Subcutaneous abdominal adipose tissue (tissue), 5 donors: Measurements from ENCODE around the gene IRX4.

Source experiments
- H3K27ac ChIP-seq: one replicate; pipeline ENCODE4 v1.7.0; 2013; ENCODE audit warnings: low read depth, mild to moderate bottlenecking, inconsistent platforms, low read length, moderate library complexity
- H3K27me3 ChIP-seq, 5 donors: one replicate each; pipeline ENCODE4 v1.7.0; 2013; ENCODE audit warnings: low read length in 5 of 5, inconsistent platforms in 1 of 5; ENCODE audit not compliant: control insufficient read depth in 5 of 5, insufficient read depth in 4 of 5
- H3K36me3 ChIP-seq, 5 donors: one replicate each; pipeline ENCODE4 v1.7.0; 2013; ENCODE audit warnings: low read length in 5 of 5; ENCODE audit not compliant: control insufficient read depth in 5 of 5, insufficient read depth in 5 of 5
- H3K4me1 ChIP-seq, 5 donors: one replicate each; pipeline ENCODE4 v1.7.0; 2013; ENCODE audit warnings: low read length in 5 of 5, mild to moderate bottlenecking in 3 of 5, moderate library complexity in 1 of 5; ENCODE audit not compliant: control insufficient read depth in 5 of 5, insufficient read depth in 5 of 5
- H3K4me3 ChIP-seq, 5 donors: one replicate each; pipeline ENCODE4 v1.7.0; 2013; ENCODE audit warnings: low read length in 5 of 5, low read depth in 1 of 5
- H3K9ac ChIP-seq, 5 donors: one replicate each; pipeline ENCODE4 v1.7.0; 2013; ENCODE audit warnings: low read length in 5 of 5, mild to moderate bottlenecking in 4 of 5, moderate library complexity in 3 of 5
- H3K9me3 ChIP-seq, 5 donors: one replicate each; pipeline ENCODE4 v1.7.0; 2013; ENCODE audit warnings: low read length in 5 of 5; ENCODE audit not compliant: control insufficient read depth in 5 of 5
- donor health status: healthy.
- donor health status: healthy.
- donor health status: healthy.
- donor health status: healthy.
- donor health status: healthy.

Gene IRX4

GRCh38 chr5:1879292-1880263, 3.1 kb downstream of the IRX4 start:
- peaks cover 59 to 82% (median 68%) of the 10 kb centered on the region in 5 donors for H3K27me3 ChIP-seq
- H3K36me3 ChIP-seq, result no peaks in the 10 kb centered on the region
- no peak overlapping the region for H3K4me3 ChIP-seq
- peaks cover 0 to 27% (median 26%) of the 10 kb centered on the region in 5 donors for H3K4me1 ChIP-seq
- no peaks in the 10 kb centered on the region for H3K9me3 ChIP-seq
- no peak overlapping the region for H3K9ac ChIP-seq
- H3K27ac ChIP-seq, result no peak overlapping the region

- H3K9me3 ChIP-seq, result no peaks in the 10 kb centered on the region
- peaks cover 62 to 83% (median 69%) of the 10 kb centered on the region in 5 donors for H3K27me3 ChIP-seq
- no peak overlapping the region for H3K27ac ChIP-seq
- H3K36me3 ChIP-seq, result no peaks in the 10 kb centered on the region
- no peak overlapping the region for H3K9ac ChIP-seq
- H3K4me3 ChIP-seq, result no peak overlapping the region
- H3K4me1 ChIP-seq, result peaks cover 0 to 24% (median 18%) of the 10 kb centered on the region in 5 donors
These were observed 4.5 kb downstream of the IRX4 start for GRCh38 chr5:1878050-1878849.

- Histone ChIP-seq H3K27me3 (peaks cover 71 to 83% (median 74%) of the 10 kb centered on the region in 5 donors), H3K36me3 (no peaks in the 10 kb centered on the region), H3K4me1 (peaks cover 0 to 16% (median 9%) of the 10 kb centered on the region in 5 donors), H3K9me3 (no peaks in the 10 kb centered on the region), H3K9ac (no peak overlapping the region), H3K27ac (no peak overlapping the region), H3K4me3 (no peak overlapping the region)
These were observed 5.3 kb downstream of the IRX4 start for GRCh38 chr5:1877103-1878049.

GRCh38 chr5:1876660-1877064, 6.1 kb downstream of the IRX4 start:
- Histone ChIP-seq H3K36me3 (no peaks in the 10 kb centered on the region), H3K4me1 (peaks cover 0 to 11% (median 6%) of the 10 kb centered on the region in 5 donors), H3K4me3 (no peak overlapping the region), H3K27me3 (peaks cover 65 to 81% (median 70%) of the 10 kb centered on the region in 5 donors), H3K9me3 (no peaks in the 10 kb centered on the region), H3K9ac (no peak overlapping the region), H3K27ac (no peak overlapping the region)

- peaks cover 61 to 81% (median 66%) of the 10 kb centered on the region in 5 donors for H3K27me3 ChIP-seq
- no peak overlapping the region for H3K4me3 ChIP-seq
- no peaks in the 10 kb centered on the region for H3K36me3 ChIP-seq
- no peaks in the 10 kb centered on the region for H3K9me3 ChIP-seq
- no peak overlapping the region for H3K27ac ChIP-seq
- peaks cover 0 to 11% (median 5%) of the 10 kb centered on the region in 5 donors for H3K4me1 ChIP-seq
- no peak overlapping the region for H3K9ac ChIP-seq
These were observed 6.7 kb downstream of the IRX4 start for GRCh38 chr5:1875843-1876659.

- Histone ChIP-seq H3K9me3 (peaks cover 0 to 1% (median 0%) of the 10 kb centered on the region in 5 donors), H3K4me3 (no peak overlapping the region), H3K36me3 (no peaks in the 10 kb centered on the region), H3K27ac (no peak overlapping the region), H3K4me1 (peaks cover 0 to 11% (median 5%) of the 10 kb centered on the region in 5 donors), H3K27me3 (peaks cover 57 to 77% (median 62%) of the 10 kb centered on the region in 5 donors), H3K9ac (no peak overlapping the region)
These were observed 7.4 kb downstream of the IRX4 start for GRCh38 chr5:1875281-1875842.

GRCh38 chr5:1874771-1875220, 7.9 kb downstream of the IRX4 start:
- peaks cover 51 to 71% (median 58%) of the 10 kb centered on the region in 5 donors for H3K27me3 ChIP-seq
- H3K4me1 ChIP-seq, result peaks cover 2 to 11% (median 5%) of the 10 kb centered on the region in 5 donors
- peaks cover 0 to 7% (median 0%) of the 10 kb centered on the region in 5 donors for H3K9me3 ChIP-seq
- H3K9ac ChIP-seq, result no peak overlapping the region
- H3K27ac ChIP-seq, result no peak overlapping the region
- H3K36me3 ChIP-seq, result no peaks in the 10 kb centered on the region
- no peak overlapping the region for H3K4me3 ChIP-seq

GRCh38 chr5:1874348-1874747, 8.4 kb downstream of the IRX4 start:
- no peaks in the 10 kb centered on the region for H3K36me3 ChIP-seq
- H3K27ac ChIP-seq, result no peak overlapping the region
- H3K4me1 ChIP-seq, result peaks cover 4 to 11% (median 5%) of the 10 kb centered on the region in 5 donors
- H3K27me3 ChIP-seq, result peaks cover 48 to 66% (median 55%) of the 10 kb centered on the region in 5 donors
- H3K9me3 ChIP-seq, result peaks cover 0 to 7% (median 0%) of the 10 kb centered on the region in 5 donors
- H3K4me3 ChIP-seq, result no peak overlapping the region
- no peak overlapping the region for H3K9ac ChIP-seq
